DMS153 treated with DMSO at 0.1 percent for 48 hours (cell line): ENCODE measurements around the gene MAP2.
"Not testable (repeated sequence)": the region's sequence is repeated elsewhere in the genome, so short reads cannot be mapped to it uniquely, and the experiment has no call there.

ENCODE experiments used
- DNase-seq: peaks from one replicate; lab custom pipeline; 2025; ENCODE audit not compliant: unreplicated experiment; lab: John Stamatoyannopoulos, UW

The MAP2 gene

GRCh38 chr2:209584472-209584871, 160.6 kb downstream of the MAP2 start:
- no peak for DNase-seq

GRCh38 chr2:209584915-209585314, 161.1 kb downstream of the MAP2 start:
- DNase-seq: no peak

GRCh38 chr2:209591021-209591420, 167.2 kb downstream of the MAP2 start:
- no peak for DNase-seq

- no peak for DNase-seq
Observed at GRCh38 chr2:209592106-209592505, 168.3 kb downstream of the MAP2 start.

GRCh38 chr2:209593930-209594329, 170.1 kb downstream of the MAP2 start:
- DNase-seq: no peak

- DNase-seq: no peak
Observed at GRCh38 chr2:209596262-209596661, 172.4 kb downstream of the MAP2 start.

GRCh38 chr2:209598227-209598626, 174.4 kb downstream of the MAP2 start:
- DNase-seq: not testable (repeated sequence)

GRCh38 chr2:209600341-209601171, 176.7 kb downstream of the MAP2 start:
- DNase-seq: no peak

- DNase-seq: no peak
Observed at GRCh38 chr2:209601497-209601896, 177.7 kb downstream of the MAP2 start.

- no peak for DNase-seq
Observed at GRCh38 chr2:209602259-209602658, 178.4 kb downstream of the MAP2 start.

- DNase-seq: no peak
Observed at GRCh38 chr2:209609531-209609930, 185.7 kb downstream of the MAP2 start.

- no peak for DNase-seq
Observed at GRCh38 chr2:209610631-209611030, 186.8 kb downstream of the MAP2 start.

GRCh38 chr2:209613649-209614305, 189.9 kb downstream of the MAP2 start:
- DNase-seq: no peak

- DNase-seq: no peak
Observed at GRCh38 chr2:209614690-209615369, 191.0 kb downstream of the MAP2 start.

GRCh38 chr2:209619782-209620181, 195.9 kb downstream of the MAP2 start:
- DNase-seq: no peak

- no peak for DNase-seq
Observed at GRCh38 chr2:209624192-209624938, 200.5 kb downstream of the MAP2 start.

GRCh38 chr2:209629597-209629996, 205.8 kb downstream of the MAP2 start:
- no peak for DNase-seq

GRCh38 chr2:209633911-209634310, 210.1 kb downstream of the MAP2 start:
- DNase-seq: no peak

GRCh38 chr2:209636076-209636475, 212.2 kb downstream of the MAP2 start:
- DNase-seq: no peak

GRCh38 chr2:209637293-209637692, 213.4 kb downstream of the MAP2 start:
- no peak for DNase-seq

- DNase-seq: no peak
Observed at GRCh38 chr2:209638346-209638745, 214.5 kb downstream of the MAP2 start.
